ENCODE results near the gene SGCD. TPM values are rescaled to one million over a fixed set of nuclear protein-coding genes. Genes with fewer than 3 reads are reported as not detected.

Gene SGCD
- total and polyA plus RNA-seq, 2 experiments from 2014 or later: 0.77 to 1.3 TPM

- DNase-seq (ENCODE audit: low read depth in 1 of 2, low spot score in 1 of 2): no peak
- TF ChIP-seq CTCF (IDR thresholded peaks at IDR 0.05; ENCODE audit: low read depth, low read length): no peak
Observed at GRCh38 chr5:156471893-156472292, 144.9 kb downstream of the SGCD start.

GRCh38 chr5:156473269-156473908 is 146.4 kb downstream of the SGCD start:
- Histone ChIP-seq H3K4me3 (no peak overlapping the region), H3K27ac (no peak overlapping the region), H3K27me3 (no peaks in the 10 kb centered on the region), H3K4me1 (ENCODE audit: low read depth) (no peaks in the 10 kb centered on the region), H3K9me3 (ENCODE audit: low read depth) (no peaks in the 10 kb centered on the region), H3K36me3 (no peaks in the 10 kb centered on the region)
- peak in 1 of 2 donors; percentile 71 for DNase-seq (ENCODE audit: low read depth in 1 of 2, low spot score in 1 of 2)
- no peak for TF ChIP-seq CTCF (IDR thresholded peaks at IDR 0.05; ENCODE audit: low read depth, low read length)

More at GRCh38 chr5:156471893-156472292, 144.9 kb downstream of the SGCD start:
- no peaks in the 10 kb centered on the region for H3K36me3 ChIP-seq
- no peaks in the 10 kb centered on the region for H3K9me3 ChIP-seq (ENCODE audit: low read depth)
- no peaks in the 10 kb centered on the region for H3K27me3 ChIP-seq
- no peaks in the 10 kb centered on the region for H3K4me1 ChIP-seq (ENCODE audit: low read depth)
- no peak overlapping the region for H3K4me3 ChIP-seq
- no peak overlapping the region for H3K27ac ChIP-seq

GRCh38 chr5:156474251-156474650 is 147.3 kb downstream of the SGCD start:
- Histone ChIP-seq H3K27ac (peak overlapping the region; percentile 1), H3K4me1 (ENCODE audit: low read depth) (no peaks in the 10 kb centered on the region)
- DNase-seq (ENCODE audit: low read depth in 1 of 2, low spot score in 1 of 2): peak; percentile 52 to 62

GRCh38 chr5:156475182-156476157 is 148.5 kb downstream of the SGCD start:
- DNase-seq (ENCODE audit: low read depth in 1 of 2, low spot score in 1 of 2): peak; percentile 14 to 89
- H3K4me3 ChIP-seq: no peak overlapping the region
- peak; percentile 13 for TF ChIP-seq CTCF (IDR thresholded peaks at IDR 0.05; ENCODE audit: low read depth, low read length)
- no peaks in the 10 kb centered on the region for H3K36me3 ChIP-seq
- H3K9me3 ChIP-seq (ENCODE audit: low read depth): no peaks in the 10 kb centered on the region
- no peak overlapping the region for H3K27ac ChIP-seq
- no peaks in the 10 kb centered on the region for H3K27me3 ChIP-seq
- no peaks in the 10 kb centered on the region for H3K4me1 ChIP-seq (ENCODE audit: low read depth)

More at GRCh38 chr5:156474251-156474650, 147.3 kb downstream of the SGCD start:
- Histone ChIP-seq H3K9me3 (ENCODE audit: low read depth) (no peaks in the 10 kb centered on the region), H3K27me3 (no peaks in the 10 kb centered on the region), H3K4me3 (no peak overlapping the region), H3K36me3 (no peaks in the 10 kb centered on the region)
- TF ChIP-seq CTCF (IDR thresholded peaks at IDR 0.05; ENCODE audit: low read depth, low read length): no peak

GRCh38 chr5:156476158-156476551 is 149.2 kb downstream of the SGCD start:
- H3K4me3 ChIP-seq: no peak overlapping the region
- no peaks in the 10 kb centered on the region for H3K9me3 ChIP-seq (ENCODE audit: low read depth)
- no peak for TF ChIP-seq CTCF (IDR thresholded peaks at IDR 0.05; ENCODE audit: low read depth, low read length)
- DNase-seq (ENCODE audit: low read depth in 1 of 2, low spot score in 1 of 2): no peak
- H3K4me1 ChIP-seq (ENCODE audit: low read depth): no peaks in the 10 kb centered on the region
- H3K36me3 ChIP-seq: no peaks in the 10 kb centered on the region
- no peak overlapping the region for H3K27ac ChIP-seq
- no peaks in the 10 kb centered on the region for H3K27me3 ChIP-seq
